Subcutaneous adipose tissue (tissue), 4 donors: ENCODE measurements around the gene TRIM39. TPM values are rescaled to one million over a fixed set of nuclear protein-coding genes. Genes with fewer than 3 reads are reported as not detected.

ENCODE experiments used
- CTCF ChIP-seq: fragments of 450-650 bp; IDR thresholded peaks from one replicate; pipeline ENCODE4 v1.5.1; 2016; ENCODE audit warnings: low read depth, mild to moderate bottlenecking, control low read depth, antibody characterized with exemption, moderate library complexity
- total RNA-seq, 4 donors: library from RNA; depleted of rRNA; stranded (reverse); fragments of >200 nt; gene quantifications; one replicate each; pipeline ENCODE4 v1.1.0, GENCODE V29; 2016

The TRIM39 gene
- 10 to 100 TPM in 2 of 4 donors, 1 to 10 TPM in 2; 7.5 to 14.9 (median 10.8) TPM for total RNA-seq

GRCh38 chr6:30326526-30327231 lies at the start of gene TRIM39:
Gene TRIM39 (plus strand): TSS chr6:30326927. CDS start chr6:30329318, 2,391 bp downstream.
- no peak for TF ChIP-seq CTCF

- TF ChIP-seq CTCF: no peak
Observed at GRCh38 chr6:30282522-30282921, 44.2 kb upstream of the TRIM39 start.

GRCh38 chr6:30283761-30284160 lies 43.0 kb upstream of the TRIM39 start:
- no peak for TF ChIP-seq CTCF

GRCh38 chr6:30287139-30287538 lies 39.6 kb upstream of the TRIM39 start:
- TF ChIP-seq CTCF: no peak

GRCh38 chr6:30295837-30296236 lies 30.9 kb upstream of the TRIM39 start:
- no peak for TF ChIP-seq CTCF

GRCh38 chr6:30304002-30304401 lies 22.7 kb upstream of the TRIM39 start:
- no peak for TF ChIP-seq CTCF

- no peak for TF ChIP-seq CTCF
Observed at GRCh38 chr6:30311101-30311500, 15.6 kb upstream of the TRIM39 start.
